SKM-1 (cell line): ENCODE results near the gene L3MBTL3.
A peak's percentile ranks its signal among the peaks of the same experiment; 100 is the strongest.
"Not testable (repeated sequence)": the region's sequence is repeated elsewhere in the genome, so short reads cannot be mapped to it uniquely, and the experiment has no call there.

Source experiments
- DNase-seq: peaks from one replicate; lab custom pipeline; 2025; ENCODE audit not compliant: unreplicated experiment; lab: John Stamatoyannopoulos, UW

L3MBTL3 gene

DNA sequence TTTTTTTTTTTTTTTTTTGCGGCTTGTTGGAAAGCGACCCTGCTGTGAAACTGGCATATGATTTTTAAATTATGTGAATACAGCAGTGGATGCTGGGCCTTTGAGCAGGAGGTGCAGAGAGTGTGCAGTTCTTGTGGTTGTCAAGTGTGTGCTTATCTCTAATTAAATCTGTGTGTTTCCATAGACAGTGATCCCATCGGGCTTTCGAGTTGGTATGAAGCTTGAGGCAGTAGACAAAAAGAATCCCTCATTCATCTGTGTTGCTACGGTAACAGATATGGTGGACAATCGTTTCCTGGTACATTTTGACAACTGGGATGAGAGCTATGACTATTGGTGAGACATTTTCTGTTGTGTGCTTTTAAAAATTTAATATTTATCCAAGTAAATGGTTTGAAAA is 52.4 kb downstream of the L3MBTL3 start:
- no peak for DNase-seq

DNA sequence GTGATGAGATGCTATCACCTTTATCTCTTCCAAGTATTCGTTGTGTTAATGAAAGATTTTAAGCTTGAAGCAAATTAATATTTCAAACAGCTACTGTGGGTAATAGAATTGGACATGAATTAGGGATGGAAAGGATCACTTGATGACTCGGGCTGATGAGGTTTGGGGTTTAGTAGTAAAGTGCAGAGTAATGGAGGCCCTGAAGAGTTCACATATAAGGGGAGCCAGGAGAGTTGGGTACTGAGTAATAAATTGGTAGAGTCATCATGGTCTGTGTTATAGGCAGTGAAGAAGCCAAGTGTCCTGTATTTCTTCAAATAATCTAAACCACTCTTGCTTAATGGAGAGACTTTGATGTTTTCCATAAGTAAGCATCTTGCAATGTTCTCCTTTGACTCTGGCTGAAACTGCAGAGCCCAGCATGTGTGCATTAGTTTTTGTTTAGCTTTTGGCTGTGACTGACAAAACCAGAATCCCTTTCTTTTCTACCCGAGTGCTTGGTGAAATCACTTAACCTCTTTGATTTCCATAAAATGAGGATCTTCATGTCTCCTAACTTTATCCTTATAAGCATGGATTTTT is 57.6 kb downstream of the L3MBTL3 start:
- no peak for DNase-seq

DNA sequence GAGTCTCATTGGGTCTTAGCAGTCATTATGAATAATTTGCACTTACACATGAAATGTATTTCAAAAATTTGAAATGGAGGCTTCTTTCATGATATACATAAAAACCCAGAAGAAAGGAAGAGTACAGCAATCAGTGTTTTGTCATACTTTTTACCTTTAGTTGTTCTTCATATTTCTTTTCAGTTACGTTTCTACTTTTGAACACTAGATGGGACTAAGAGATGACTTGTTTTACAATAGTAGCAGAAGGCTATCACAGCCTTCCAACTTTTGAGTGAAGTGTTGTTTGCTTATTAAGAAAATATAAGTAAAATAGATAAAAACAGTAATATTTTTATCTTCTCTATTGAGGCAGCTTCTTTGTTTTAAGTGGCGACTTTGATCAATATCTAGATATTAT is 58.1 kb downstream of the L3MBTL3 start:
- DNase-seq, result no peak

DNA sequence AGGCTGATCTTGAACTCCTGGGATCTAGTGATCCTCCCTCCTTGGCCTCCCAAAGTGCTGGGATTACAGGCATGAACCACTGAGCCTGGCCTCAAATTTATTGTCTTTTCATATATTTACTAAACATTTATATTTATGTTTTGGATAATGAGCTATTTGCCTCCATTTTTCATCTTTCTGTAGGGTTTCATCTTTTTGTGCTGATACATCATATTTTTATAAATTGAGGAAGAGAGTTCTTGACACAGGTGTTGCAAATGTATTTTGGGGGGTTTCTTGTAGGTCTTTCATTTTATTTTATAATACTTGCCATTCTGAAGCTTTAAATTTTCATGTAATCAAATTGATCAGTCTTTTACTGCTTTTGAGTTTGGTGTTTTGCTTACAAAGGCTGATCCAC is 72.4 kb downstream of the L3MBTL3 start:
- no peak for DNase-seq

DNA sequence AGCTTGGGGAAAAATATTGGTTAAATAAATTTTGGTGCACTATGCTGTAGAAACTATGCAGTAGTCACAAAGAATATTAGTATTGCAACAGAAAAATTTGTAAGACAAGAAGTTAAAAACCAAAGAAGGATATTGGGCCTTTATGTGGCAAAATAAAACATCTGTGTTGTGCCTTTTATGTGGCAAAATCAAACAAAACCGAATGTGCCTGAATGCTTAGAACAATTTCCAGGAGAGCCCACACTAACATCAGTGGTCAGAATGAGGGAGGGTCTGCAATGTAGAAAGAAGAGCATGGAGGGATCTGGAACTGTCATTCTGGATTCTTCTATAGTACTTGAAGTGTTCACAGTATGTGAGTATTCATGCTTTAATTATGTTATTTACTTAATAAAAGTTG is 75.2 kb downstream of the L3MBTL3 start:
- DNase-seq, result no peak

DNA sequence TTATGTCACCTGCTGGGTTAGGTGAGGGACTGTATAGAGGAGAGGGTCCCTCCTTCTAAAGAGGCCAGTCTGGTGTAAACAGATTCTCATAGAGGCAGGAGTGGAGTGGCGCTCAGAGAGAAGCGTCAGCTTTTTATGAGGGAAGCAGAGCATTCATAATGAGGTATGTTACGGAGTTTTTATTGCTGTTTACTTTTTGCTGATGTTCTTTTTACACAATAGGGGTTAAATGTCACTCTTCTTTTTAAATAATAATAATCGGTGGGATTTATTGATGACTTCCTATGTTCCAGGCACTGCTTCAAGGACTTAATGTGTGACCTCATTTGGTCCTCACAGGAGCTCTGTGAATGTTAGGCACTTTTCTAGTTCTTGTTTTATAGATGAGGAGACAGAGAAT is 79.9 kb downstream of the L3MBTL3 start:
- no peak for DNase-seq

DNA sequence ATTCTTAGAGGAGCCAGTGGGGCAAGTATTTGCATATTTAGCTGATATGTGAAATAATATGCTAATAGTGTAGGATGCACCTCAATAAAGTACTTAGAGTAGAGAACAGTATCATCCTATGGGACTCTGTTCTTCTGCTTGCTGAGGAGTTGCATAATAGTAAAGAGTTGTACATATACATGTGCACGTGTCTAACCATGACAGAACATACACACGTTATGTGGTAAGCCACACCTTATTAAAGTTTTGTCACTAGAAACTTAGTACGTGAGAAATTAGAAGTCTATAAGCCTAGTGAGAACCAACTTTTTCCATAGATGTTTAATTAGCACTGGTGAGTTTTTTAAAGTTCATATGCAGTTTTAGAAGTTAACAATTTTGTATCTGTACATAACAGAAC is 80.7 kb downstream of the L3MBTL3 start:
- no peak for DNase-seq

DNA sequence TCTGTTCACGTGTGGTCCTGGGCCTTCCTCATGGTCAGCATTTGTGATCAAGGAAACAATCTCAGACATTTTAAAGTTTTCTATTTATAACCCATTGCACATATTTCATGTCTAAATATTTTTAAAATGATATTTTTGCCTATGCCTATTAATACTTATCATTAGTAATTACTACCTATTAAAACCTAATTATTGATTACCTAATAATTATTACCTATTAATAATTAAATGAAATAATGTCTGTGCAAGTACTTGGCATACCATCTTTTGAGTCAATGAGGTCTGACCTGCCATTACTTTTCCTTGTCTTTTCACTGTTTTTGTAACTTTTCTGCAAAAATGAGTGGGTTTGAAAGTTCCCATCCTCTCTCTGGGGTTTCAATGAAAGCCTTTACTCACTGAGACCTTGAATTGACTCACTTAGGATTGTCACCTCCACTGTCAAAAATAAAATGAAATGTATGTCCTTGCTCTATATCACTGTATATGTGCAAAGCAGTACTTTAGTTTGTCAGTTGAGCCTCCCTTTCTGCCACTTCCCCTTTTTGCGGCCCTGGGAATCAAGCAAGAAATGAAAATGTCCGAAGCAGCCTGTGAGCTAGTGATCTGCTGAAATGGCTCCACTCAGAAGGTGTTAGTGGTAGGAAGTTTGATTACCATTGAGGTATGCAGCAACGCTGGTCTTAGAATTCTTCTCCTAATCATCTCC is 87.8 kb downstream of the L3MBTL3 start:
- peak; percentile 39 for DNase-seq

DNA sequence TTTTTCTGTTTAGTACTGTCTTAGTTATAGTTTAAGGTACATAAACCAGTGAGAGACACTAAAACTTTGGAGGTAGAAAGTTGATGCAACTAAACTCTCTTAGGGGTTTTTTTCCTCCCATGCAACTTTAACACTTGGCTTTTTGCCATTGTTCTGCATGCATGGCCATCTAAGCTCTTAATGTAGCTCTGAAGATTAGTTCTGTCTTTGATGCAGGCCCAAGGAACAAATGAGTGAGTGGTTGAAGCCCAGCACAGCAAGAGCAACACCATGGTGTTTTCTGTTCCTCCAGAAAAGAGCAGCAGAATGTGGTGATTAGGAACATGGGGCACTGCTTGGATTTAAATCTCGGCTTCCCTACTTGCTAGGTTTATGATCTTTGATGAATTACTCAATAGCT is 89.3 kb downstream of the L3MBTL3 start:
- no peak for DNase-seq

DNA sequence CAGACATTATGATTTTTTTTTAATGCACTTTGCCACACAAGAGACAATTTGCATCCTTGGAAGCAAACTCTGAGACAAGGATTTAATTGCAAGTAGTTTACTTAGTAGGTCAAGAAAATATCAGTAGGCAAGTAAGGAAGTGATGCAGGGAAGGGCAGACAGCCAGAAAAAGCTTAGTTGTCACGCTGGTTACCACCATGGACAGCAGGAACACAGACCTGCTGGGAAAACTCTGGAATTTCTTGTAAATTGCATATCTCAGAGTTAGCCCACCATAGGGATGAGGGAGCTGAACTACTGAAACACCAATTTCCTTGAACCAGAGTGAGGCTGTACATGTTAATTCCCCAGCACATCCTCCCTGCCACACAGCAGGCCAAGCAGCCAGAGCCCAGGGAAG is 92.7 kb downstream of the L3MBTL3 start:
- no peak for DNase-seq

DNA sequence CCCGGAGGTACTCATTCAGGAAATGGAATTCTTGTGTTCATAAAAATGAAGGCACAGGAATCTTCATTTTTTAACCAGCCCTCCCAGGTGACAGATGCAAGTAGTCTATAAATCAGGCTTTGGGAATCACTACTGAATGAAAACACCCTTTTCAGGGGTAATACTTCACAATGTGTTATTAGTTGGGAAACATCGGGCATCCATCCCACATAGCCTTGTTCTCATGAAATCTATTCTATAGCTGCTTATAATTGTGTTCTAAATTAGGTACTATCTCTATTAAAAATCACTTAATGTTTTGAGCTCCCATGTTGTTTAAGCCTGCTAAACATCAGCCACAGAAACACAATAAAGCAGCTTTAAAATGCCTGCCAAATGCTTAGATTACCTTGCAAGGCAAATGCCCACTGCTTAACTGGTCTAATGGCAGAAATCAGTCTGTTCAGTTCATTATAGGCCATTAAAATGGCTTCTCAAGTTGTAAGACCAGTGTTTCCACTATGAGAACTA is 94.9 kb downstream of the L3MBTL3 start:
- no peak for DNase-seq

DNA sequence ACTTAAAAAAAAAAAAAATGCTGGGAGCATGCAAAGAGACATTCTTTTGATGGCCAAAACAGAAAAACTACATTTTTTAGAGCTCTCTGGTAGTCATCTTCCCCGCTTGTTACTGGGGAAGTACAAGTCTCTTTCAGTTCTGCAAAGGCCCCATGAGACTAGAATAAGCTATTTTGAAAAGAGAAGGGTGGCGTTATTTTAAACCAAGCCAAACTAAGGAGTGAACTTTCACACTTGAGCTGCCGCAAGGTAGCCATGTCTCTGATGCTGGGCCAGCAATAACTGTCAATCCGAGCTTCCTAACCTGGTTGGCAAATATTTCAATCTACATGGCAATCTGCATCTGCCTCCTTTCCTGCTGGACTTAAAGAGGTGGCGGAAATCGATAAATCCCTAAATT is 96.7 kb downstream of the L3MBTL3 start:
- DNase-seq, result no peak

DNA sequence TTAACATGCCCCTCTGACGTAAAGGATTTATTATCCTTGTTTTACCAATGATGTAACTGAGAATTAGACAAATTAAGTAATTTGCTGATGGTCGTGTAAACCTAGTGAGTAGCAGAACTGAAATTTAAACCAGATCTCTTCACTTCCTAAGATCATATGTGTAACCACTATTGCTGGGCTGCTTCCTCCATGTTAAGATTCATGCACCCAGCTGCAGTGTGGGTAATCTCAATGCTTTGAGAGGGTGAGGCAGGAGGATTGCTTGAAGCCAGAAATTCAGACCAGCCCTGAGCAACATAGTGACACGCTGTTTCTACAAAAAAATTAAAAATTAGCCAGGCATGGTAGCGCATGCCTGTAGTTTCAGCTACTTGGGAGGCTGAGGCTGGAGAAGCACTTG is 97.9 kb downstream of the L3MBTL3 start:
- no peak for DNase-seq

DNA sequence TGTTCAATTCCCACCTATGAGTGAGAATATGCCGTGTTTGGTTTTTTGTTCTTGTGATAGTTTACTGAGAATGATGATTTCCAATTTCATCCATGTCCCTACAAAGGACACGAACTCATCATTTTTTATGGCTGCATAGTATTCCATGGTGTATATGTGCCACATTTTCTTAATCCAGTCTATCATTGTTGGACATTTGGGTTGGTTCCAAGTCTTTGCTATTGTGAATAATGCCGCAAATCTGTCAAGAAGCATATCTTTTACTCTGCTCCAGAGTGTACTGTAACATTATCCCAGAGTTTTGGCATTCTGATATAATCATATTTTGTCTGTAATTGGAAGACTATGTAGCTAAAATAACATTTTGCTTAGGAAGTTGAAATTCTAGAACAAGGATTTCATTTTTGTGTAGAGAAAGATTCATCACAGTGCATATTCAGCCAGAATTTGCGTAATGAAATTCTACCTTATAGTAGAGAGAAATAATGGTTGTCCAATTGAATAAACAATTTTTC is 98.9 kb downstream of the L3MBTL3 start:
- DNase-seq, result not testable (repeated sequence)

DNA sequence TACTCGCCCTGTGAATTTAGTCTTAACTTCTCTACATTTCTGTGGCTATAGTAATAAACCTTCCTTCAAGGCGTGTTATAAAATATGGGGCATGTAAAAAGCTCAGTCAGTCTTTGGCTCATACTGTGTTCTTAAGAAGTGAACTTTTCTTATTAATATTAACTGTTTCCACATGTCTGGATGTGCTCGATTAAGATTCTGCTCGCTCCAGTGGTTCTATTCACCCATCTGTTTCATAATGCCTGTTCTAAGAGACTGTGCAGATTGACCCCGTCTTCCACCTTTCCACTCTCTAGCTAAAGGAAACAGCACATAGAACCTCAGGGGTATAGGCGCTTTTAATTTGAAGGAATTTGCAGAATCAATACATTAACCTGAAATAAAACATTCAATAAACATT is 99.9 kb downstream of the L3MBTL3 start:
- no peak for DNase-seq

DNA sequence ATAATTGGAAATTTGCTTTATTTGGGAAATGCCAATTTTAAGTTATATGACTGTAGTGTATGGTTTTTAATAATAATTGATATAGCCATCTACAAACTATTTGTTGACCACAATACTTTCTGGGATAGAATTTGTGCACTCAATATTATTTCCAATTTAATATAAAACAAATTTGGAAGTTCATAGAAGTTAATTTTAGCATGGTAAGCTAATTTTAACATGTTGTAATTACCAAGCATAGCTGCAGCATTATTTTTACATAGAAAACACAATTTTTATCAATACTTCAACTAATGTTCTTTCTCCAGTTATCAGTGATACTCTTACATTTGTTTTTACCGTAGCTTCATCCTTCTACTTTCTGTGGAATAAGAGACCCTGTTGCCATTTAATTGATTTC is 100.8 kb downstream of the L3MBTL3 start:
- no peak for DNase-seq

DNA sequence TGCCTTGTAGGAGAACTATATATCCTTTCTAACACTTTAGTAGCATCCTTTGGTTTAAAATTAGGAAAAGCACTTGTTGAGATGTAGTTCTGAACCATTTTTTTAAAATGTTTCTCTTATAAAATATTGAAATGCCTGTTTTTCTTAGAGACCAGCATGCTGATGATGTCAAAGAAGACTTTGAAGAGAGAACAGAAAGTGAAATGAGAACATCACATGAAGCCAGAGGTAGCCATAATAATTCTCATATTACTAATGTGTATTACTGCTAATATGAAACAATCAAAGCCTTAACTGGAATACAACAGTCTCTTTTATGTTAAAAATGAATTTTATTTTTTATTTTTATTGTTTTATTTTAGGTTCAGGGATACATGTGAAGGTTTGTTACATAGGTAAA is 102.3 kb downstream of the L3MBTL3 start:
- DNase-seq, result no peak

DNA sequence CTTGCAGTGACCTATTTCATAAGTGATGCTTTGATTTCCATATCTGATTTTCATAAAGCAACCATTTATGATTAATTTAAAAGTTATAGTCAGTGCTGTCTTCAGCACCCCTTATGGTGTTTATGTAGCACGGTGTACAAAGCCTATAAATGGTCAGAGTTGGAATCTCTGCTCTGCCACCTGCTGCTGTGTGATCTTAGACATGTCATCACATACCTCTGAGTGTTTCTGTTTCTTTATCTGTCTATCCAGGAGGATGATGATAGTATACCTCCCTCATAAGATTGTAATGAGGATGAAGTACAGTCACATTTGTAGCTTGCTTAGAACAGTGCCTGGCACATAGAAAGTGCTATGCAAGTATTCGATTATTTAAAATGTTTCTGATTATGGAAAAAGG is 103.9 kb downstream of the L3MBTL3 start:
- no peak for DNase-seq

DNA sequence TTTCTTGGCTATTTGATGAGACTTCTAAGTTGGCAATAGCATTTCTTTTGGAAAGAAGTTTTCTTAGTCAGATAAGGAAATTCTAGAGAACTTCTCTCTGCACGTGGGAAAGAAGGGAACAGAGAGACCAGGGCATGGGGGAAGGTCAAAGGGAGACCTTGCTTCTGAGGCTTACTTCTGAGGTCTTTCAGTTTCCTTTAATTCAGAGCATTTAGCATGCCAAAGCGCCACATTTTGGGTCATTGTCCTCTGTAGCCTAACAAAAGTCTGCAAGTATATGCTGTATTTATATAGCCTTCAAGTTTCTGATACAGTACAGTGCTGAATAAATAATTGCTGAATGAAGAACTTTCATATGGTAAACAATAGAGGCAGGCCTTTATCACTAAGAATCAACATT is 108.8 kb downstream of the L3MBTL3 start:
- DNase-seq, result no peak

DNA sequence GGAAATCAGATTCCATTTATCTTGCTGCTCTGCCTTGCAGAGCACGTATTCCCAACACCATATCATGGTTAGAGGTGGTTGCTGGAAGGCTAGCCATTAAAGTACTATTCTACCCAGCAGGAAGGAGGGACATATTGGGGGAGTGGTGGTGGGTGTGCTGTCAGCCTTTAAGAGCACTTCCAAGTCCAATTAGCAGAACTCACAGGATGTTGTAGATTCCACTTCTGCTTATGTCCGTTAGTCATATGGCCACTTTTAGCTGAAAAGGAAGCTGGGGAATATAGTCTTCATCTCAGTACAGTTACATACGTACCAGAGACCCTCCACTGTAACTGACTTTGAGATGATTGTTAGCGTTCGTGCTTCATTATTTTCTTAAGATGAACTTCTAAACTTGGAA is 109.9 kb downstream of the L3MBTL3 start:
- DNase-seq, result no peak

DNA sequence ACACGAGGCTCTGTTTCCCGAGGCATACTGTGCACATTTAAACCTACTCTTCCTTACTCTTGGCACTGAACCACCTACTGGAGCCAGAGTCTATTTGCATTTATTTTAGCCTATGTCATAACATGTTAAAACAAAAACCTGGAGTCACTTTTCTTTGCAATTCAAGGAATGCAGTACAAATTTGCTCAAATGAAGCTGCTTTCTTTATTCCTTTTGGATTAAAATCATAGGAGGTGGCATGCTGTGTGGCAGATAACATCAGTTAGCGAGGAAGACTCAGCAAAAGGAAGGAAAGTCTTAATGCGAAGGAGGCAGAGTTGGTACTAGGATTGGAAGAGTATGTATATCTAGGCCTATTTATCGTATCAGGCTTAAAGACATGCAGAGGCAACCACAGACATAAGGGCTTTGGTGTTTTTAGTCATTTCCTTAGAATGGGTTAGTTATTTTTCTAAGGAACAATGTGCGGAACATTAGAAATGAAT is 111.4 kb downstream of the L3MBTL3 start:
- no peak for DNase-seq

DNA sequence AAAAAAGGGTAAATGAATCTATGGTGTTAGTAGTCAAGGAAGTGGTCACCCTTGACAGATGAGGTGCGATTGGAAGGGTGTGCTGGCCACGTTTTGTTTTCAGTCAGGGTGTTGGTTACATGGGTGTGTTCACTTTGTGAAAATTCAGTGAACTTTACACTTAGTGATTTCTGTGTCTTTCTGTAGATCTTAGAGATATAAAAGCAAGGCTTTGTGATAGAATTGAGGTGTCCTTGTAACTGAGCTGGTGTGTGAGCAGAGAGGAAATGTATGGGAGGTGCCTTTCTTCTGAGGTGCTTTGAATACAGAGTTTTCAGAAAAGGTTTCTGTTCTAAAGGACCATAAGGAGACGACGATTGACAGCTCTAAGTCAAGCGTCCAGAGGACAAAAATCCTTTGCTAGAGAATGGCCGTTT is 113.9 kb downstream of the L3MBTL3 start:
- DNase-seq, result no peak

DNA sequence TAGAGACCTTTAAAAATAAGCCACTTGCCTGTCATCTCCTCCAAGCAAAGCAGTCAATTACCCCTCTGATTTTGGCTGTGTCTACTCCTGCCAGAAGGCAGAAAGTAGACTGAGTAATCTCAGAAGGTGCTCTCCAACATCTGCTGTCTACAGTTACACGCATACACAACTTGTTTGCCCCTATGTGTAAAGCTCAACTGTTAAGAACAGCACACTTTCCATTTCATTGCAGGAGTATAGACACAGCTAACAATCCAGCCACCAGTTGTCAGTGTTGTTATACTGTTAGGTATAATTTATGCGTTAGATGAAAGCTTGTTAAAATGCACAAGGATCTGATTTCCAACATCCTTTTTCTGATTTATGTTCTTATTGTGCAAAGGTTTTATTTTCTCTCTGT is 116.2 kb downstream of the L3MBTL3 start:
- no peak for DNase-seq
